Esophagus squamous epithelium (tissue), 4 donors: ENCODE data around the gene RTEL1.

Experiments
- POLR2A ChIP-seq, 4 donors: fragments of 450-650 bp; IDR thresholded peaks; one replicate each; pipeline ENCODE4 v1.6.1; 2017; ENCODE audit warnings: antibody characterized with exemption in 4 of 4, mild to moderate bottlenecking in 4 of 4, moderate library complexity in 3 of 4
- TF ChIP-seq, protein P1 (sequence below), 6 experiments: fragments of 450-650 bp in 4 of 6; fragments of 200-600 bp in 2 of 6; sonication (generic) in 2 of 6; IDR thresholded peaks; one replicate each; pipeline ENCODE4 v1.5.1; 2016 to 2019; ENCODE audit warnings: antibody characterized with exemption in 6 of 6, mild to moderate bottlenecking in 4 of 6, moderate library complexity in 4 of 6

GRCh38 chr20:63718996-63719395 is 60.9 kb downstream of the RTEL1 start:
- TF ChIP-seq, protein P1, sequence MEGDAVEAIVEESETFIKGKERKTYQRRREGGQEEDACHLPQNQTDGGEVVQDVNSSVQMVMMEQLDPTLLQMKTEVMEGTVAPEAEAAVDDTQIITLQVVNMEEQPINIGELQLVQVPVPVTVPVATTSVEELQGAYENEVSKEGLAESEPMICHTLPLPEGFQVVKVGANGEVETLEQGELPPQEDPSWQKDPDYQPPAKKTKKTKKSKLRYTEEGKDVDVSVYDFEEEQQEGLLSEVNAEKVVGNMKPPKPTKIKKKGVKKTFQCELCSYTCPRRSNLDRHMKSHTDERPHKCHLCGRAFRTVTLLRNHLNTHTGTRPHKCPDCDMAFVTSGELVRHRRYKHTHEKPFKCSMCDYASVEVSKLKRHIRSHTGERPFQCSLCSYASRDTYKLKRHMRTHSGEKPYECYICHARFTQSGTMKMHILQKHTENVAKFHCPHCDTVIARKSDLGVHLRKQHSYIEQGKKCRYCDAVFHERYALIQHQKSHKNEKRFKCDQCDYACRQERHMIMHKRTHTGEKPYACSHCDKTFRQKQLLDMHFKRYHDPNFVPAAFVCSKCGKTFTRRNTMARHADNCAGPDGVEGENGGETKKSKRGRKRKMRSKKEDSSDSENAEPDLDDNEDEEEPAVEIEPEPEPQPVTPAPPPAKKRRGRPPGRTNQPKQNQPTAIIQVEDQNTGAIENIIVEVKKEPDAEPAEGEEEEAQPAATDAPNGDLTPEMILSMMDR (IDR thresholded peaks at IDR 0.05), result no peak
- no peak for TF ChIP-seq POLR2A (IDR thresholded peaks at IDR 0.05)
